Activated gamma-delta T cell treated with anti-CD3 and anti-CD28 coated beads, Interleukin-2, amount 50 U/mL, for 16 hours (primary cell): ENCODE results near the gene LIPM.
A peak's percentile ranks its signal among the peaks of the same experiment; 100 is the strongest.
"Not testable (repeated sequence)": the region's sequence is repeated elsewhere in the genome, so short reads cannot be mapped to it uniquely, and the experiment has no call there.

Experiments
- DNase-seq: peaks from one replicate; pipeline ENCODE4 v3.0.0-alpha.2; 2020; ENCODE audit warnings: low read depth

LIPM gene

GRCh38 chr10:88803641-88804040 is 1.1 kb downstream of the LIPM start:
- no peak for DNase-seq

GRCh38 chr10:88804083-88804812 is 1.7 kb downstream of the LIPM start:
- DNase-seq, result no peak

GRCh38 chr10:88805361-88805760 is 2.8 kb downstream of the LIPM start:
- DNase-seq, result no peak

- no peak for DNase-seq
Measured at GRCh38 chr10:88805924-88806323, 3.4 kb downstream of the LIPM start.

- no peak for DNase-seq
Measured at GRCh38 chr10:88809621-88810020, 7.1 kb downstream of the LIPM start.

- DNase-seq, result no peak
Measured at GRCh38 chr10:88810196-88810961, 7.8 kb downstream of the LIPM start.

GRCh38 chr10:88813200-88813599 is 10.7 kb downstream of the LIPM start:
- no peak for DNase-seq

- DNase-seq, result no peak
Measured at GRCh38 chr10:88819290-88819689, 16.8 kb downstream of the LIPM start.

- DNase-seq, result no peak
Measured at GRCh38 chr10:88820748-88821401, 18.3 kb downstream of the LIPM start.

- no peak for DNase-seq
Measured at GRCh38 chr10:88826388-88826787, 23.9 kb downstream of the LIPM start.

GRCh38 chr10:88827671-88828070 is 25.1 kb downstream of the LIPM start:
- DNase-seq, result no peak

- no peak for DNase-seq
Measured at GRCh38 chr10:88828310-88828709, 25.8 kb downstream of the LIPM start.

GRCh38 chr10:88830643-88831268 is 28.2 kb downstream of the LIPM start:
- no peak for DNase-seq

GRCh38 chr10:88831709-88832108 is 29.2 kb downstream of the LIPM start:
- peak; percentile 14 for DNase-seq

GRCh38 chr10:88832376-88832775 is 29.8 kb downstream of the LIPM start:
- DNase-seq, result no peak

- no peak for DNase-seq
Measured at GRCh38 chr10:88833156-88833555, 30.6 kb downstream of the LIPM start.

- no peak for DNase-seq
Measured at GRCh38 chr10:88833723-88834122, 31.2 kb downstream of the LIPM start.

- peak; percentile 76 for DNase-seq
Measured at GRCh38 chr10:88835096-88835909, 32.8 kb downstream of the LIPM start.

- DNase-seq, result no peak
Measured at GRCh38 chr10:88835910-88836221, 33.3 kb downstream of the LIPM start.

- not testable (repeated sequence) for DNase-seq
Measured at GRCh38 chr10:88837632-88838031, 35.1 kb downstream of the LIPM start.

- DNase-seq, result no peak
Measured at GRCh38 chr10:88838766-88839350, 36.3 kb downstream of the LIPM start.
